Effector CD8-positive, alpha-beta T cell (primary cell): Measurements from ENCODE around the gene CRLF1.
"Not testable (repeated sequence)": the region's sequence is repeated elsewhere in the genome, so short reads cannot be mapped to it uniquely, and the experiment has no call there.

Experiments
- DNase-seq: peaks from one replicate; lab custom pipeline; 2025; lab: John Stamatoyannopoulos, UW

The CRLF1 gene

GRCh38 chr19:18592732-18593131 lies 13.9 kb downstream of the CRLF1 start:
- not testable (repeated sequence) for DNase-seq

DNA sequence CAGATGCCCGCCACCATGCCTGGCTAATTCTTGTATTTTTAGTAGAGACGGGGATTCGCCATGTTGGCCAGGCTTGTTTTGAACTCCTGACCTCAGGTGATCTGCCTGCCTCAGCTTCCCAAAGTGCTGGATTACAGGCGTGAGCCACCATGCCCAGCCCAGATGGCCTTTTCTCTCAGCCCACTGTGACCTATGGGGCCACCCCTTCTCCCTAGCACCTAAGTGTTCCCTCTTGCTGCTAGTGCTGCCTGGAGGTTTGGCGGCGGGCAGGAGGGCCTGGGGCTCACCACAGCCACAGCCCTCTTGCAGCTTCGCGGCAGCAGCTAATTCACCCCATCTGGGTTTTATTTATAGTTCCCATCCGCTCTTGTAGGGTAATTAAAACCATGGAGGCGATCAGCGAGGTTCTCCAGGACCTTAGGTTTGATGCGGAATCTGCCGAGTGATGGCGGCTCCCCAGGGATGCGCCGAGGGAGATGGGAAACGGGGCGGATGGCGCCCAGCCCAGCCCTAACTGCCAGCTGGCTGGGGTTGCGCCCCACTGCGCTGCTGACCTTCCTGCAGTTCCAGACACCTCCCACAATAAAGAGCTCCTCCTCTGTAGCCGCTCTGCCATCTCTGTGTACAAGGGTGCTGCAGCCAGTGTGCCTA lies 14.7 kb downstream of the CRLF1 start:
- DNase-seq: no peak

DNA sequence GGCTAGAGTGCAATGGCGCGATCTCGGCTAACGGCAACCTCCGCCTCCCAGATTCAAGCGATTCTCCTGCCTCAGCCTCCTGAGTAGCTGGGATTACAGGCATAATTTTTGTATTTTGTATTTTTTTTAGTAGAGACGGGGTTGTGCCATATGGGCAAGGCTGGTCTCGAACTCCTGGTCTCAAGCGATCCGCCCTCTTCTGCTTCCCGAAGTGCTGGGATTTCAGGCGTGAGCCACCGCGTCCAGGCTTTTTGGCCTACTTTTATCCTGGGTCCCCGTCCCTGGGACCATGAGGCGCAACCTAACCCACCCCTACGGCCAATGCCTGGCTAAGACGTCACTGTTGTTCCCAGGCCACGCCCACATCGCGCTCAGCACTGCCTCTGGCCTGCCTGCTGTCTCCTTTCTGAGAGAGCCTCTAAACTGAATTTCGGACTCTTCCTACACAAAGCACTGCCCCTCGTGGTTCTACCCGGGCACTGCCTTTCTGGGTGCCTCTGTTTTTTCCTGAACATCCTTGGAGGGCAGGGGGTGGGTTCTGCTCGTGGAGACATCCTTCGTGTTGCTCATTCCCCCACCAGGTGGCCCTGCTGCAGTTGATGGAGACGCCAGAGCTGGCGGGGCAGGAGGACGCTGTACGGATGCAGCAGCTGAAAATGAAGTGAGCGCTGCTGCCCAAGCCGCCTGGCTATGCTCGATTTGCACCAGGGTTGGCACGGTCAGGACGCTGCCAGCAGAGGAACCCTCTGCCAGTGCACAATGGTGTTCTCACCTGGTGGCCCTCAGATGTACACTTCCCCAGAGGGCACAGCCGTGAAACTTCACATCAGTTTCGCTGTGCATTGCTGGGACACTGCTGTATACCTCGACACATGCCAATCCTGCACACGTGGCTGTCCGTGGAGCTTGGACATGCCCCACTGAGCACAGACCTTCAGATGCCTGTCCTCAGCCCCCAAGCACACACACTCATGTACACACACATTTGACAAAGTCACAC lies 16.0 kb downstream of the CRLF1 start:
- DNase-seq: no peak

- peak; percentile 67 for DNase-seq
Measured at GRCh38 chr19:18589380-18590272, 17.0 kb downstream of the CRLF1 start.

GRCh38 chr19:18588611-18589379 lies 17.8 kb downstream of the CRLF1 start, which contains the start of gene REX1BD:
Gene REX1BD, plus strand, starts transcription at chr19:18588798. Its CDS starts 4 bp downstream, at chr19:18588802.
- peak; percentile 82 for DNase-seq

DNA sequence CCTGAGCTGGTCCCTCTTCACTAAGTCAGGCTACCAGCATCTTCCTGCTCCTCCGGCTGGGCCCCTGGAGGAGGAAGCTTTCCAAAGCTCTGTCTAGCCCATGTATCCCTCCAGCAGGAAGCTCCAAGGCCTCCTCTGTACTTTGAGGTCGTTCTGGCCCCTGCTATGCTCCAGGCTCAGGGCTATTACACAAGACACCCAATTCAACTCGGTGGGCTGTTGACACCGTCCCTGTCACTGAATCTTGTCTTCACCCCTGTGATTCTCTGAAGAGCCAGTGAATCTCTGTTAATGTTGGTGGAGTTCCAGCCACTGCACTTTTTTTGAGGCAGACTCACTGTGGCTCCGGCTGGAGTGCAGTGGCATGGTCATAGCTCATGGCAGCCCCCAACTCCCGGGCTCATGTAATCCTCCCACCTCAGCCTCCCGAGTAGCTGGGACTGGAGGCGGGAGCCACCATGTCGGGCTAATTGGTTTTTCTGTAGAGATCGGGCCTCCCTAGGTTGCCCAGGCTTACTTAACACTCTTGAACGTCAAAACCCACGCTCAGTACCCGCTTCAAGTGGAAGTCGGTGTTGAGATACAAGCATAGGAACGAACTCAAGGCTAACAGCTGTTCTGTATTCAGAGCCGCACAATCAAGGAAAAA lies 18.5 kb downstream of the CRLF1 start:
- no peak for DNase-seq

DNA sequence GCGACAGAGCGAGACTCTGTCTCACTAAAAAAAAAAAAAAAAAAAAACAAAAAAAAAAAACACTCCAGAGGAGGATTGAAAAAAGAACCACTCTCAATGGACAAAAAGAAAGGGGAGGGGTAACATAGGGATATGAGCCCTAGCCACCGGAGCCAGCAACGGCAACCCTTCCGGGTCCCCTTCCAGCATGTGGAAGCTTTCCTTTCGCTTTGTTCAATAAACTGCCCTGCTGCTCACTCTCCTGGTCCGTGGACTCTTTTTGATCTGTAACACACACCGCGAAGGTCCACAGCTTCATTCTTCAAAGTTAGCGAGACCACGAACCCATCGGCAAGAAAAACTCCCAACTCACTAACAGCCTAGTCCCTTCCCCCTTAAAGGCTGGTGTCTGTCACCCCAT lies 19.0 kb downstream of the CRLF1 start:
- no peak for DNase-seq

GRCh38 chr19:18586306-18586705 lies 20.3 kb downstream of the CRLF1 start:
- DNase-seq: no peak

DNA sequence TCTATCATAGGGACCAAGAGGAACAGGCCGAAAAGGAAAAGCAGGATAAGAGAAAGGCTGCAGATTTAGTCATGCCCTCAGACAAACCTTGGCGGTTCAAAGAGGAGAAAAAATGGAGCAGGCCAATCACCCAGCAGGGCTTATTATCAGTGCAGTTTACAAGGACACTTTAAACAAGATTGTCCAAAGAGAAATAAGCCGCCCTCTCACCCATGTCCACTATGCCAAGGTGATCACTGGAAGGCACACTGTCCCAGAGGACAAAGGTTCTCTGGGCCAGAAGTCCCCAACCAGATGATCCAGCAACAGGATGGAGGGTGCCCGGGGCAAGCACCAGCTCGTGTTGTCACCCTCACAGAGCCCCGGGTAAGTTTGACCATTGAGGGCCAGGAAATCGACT lies 26.3 kb downstream of the CRLF1 start:
- DNase-seq: no peak

DNA sequence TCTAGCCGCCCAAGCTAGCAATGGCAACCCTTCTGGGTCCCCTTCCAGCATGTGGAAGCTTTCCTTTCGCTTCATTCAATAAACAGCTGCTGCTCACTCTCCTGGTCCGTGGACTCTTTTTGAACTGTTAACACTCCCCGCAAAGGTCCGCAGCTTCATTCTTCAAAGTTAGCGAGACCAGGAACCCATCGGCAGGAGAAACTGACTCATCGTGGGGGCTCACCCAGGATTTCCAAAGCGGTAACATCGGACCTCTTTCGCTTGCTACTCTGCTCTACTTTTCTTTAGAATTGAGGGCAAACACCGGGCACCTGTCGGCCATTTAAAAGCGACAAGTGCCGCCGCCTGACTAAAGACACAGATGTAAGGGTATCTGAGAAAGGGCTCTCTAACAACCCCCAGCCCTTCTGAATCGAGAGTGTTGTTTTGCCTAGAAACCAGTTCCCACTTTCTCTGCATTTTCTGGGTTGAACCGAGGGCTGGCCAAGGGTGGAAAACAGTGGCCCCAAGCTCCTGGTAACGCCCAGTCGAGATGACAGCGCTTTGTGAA lies 29.2 kb downstream of the CRLF1 start:
- DNase-seq: no peak

GRCh38 chr19:18576383-18576782 lies 30.2 kb downstream of the CRLF1 start:
- DNase-seq: no peak

GRCh38 chr19:18574691-18575291 lies 31.8 kb downstream of the CRLF1 start:
- DNase-seq: no peak

- peak; percentile 97 for DNase-seq
Measured at GRCh38 chr19:18571564-18572344, 34.8 kb downstream of the CRLF1 start, which contains the start of gene UBA52. Gene UBA52, plus strand, starts transcription at chr19:18571857. Its CDS starts 1,444 bp downstream, at chr19:18573301.

DNA sequence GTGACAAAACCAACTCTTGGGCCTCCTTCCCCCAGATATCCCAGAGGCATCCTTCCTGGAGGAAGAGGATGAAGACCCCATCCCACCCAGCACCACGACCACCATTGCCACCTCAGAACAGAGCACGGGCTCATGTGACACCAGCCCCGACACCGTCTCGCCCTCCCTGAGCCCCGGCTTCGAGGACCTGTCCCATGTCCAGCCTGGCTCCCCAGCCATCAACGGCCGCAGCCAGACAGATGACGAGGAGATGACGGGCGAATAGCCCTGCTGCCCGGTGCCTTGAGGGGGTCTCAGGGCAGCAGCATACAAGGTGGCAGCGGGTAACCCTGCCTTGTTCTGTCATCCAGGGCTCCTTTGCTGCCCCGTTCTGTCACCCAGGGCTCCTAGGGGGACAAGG lies 38.2 kb downstream of the CRLF1 start:
- no peak for DNase-seq

- DNase-seq: no peak
Measured at GRCh38 chr19:18566953-18567352, 39.6 kb downstream of the CRLF1 start.

GRCh38 chr19:18562086-18562485 lies 44.5 kb downstream of the CRLF1 start:
- DNase-seq: no peak

GRCh38 chr19:18559685-18560084 lies 46.9 kb downstream of the CRLF1 start:
- no peak for DNase-seq

DNA sequence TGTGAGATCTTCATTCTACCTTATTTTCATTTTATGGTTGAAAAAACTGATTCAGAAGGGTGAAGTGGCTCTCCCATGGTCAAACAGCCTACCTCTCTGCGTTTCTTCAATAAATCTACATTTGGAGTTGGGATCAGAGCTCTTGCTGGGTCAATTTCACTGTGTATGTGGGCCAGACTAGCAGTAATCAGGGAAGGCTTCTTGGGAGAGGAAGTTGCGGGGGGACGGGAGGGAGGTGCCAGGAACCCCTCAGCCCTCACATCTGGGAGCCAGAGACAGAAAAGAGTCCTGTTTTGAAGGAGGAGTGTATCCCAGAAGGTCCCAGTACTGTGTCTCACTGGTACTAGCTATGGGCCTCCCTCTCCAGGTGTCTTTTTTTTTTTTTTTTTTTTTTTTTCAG lies 48.0 kb downstream of the CRLF1 start:
- DNase-seq: no peak

DNA sequence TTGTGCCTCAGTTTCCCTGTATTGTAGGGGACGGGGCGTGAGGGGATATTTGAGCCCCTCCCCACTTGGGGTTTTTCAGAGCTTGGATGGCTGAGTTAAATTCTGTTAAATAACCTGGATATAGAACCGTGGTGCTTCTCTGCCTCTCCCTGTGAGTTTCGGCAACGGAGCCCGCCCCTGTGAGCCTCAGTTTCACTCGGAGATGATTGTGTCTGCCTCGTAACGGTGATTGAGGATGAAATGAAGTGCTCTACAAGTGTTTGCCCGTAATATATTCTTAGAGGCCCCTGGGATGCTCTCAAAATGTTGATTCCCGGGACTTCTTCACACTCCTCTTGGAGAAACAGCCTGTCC lies 48.4 kb downstream of the CRLF1 start:
- DNase-seq: no peak
